Ovary (tissue), 3 donors: ENCODE results near the gene ERMP1.

Experiments
- CTCF ChIP-seq, 3 donors: fragments of 450-650 bp in 2 of 3; fragments of 200-600 bp in 1 of 3; IDR thresholded peaks; one replicate each; pipeline versions ENCODE4 v1.5.1 to v1.8.0; 2016 to 2022; ENCODE audit warnings: antibody characterized with exemption in 3 of 3, mild to moderate bottlenecking in 1 of 3
- POLR2A ChIP-seq: fragments of 450-650 bp; IDR thresholded peaks from one replicate; pipeline ENCODE4 v1.6.1; 2017; ENCODE audit warnings: antibody characterized with exemption, mild to moderate bottlenecking, moderate library complexity
- donor health status: DM: no; HTN: no; CAD: no.

DNA sequence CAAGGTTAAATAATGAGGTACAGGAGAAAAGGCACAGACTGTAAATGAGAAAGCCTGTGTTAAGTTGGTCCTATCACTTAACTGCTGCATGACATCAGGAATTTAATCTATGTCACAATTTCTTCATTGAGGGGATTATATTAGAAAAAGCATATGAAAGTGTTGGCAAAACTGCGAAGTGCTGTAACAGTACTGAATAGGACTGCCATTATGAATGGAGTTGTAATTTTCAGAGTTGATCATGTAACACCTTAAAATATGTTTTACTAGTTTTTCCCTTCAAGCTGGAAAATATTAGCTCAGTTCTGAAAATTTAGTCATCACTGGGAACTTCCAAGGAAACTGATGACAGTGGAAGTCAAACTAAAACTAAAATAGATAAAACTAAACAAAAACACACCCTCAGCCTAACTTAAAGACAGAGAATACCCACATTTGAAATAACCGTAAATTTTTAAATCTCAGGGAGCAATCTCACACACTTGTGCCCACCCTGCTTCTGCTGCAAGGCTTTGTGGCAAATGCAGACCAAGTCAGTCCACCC, 45.1 kb downstream of the ERMP1 start:
- TF ChIP-seq CTCF (IDR thresholded peaks at IDR 0.05), result no peak
- TF ChIP-seq POLR2A, result no peak
